Measurements from ENCODE around the gene ABHD14A.

Gene ABHD14A

DNA sequence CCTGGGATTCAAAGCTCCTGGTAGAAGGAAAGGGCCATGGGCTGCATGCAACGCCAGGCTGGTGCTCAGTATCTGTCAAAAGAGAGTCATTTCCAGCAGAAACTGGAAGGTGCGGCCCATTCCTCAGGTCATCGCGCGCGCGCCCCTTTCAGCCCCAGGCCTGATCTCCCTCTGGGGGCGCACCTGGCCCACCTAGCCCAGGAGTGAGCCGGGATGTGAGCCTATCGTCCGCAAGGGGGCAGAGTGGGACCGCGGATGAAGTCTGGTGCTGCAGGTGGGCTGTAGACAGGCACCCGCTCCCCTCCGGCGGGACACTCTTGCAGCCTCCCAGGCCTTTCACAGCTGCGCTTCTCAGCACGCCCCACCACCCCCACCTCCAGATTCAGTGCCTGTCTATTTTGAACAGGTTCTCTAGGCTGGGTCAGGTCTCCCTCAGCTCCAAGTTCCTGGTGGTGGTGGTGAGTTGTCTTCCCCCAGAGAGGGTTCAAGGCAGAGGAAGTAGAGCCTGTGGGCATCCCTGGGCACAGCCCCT lies 26.6 kb downstream of the ABHD14A start:
- TF ChIP-seq, protein P1, sequence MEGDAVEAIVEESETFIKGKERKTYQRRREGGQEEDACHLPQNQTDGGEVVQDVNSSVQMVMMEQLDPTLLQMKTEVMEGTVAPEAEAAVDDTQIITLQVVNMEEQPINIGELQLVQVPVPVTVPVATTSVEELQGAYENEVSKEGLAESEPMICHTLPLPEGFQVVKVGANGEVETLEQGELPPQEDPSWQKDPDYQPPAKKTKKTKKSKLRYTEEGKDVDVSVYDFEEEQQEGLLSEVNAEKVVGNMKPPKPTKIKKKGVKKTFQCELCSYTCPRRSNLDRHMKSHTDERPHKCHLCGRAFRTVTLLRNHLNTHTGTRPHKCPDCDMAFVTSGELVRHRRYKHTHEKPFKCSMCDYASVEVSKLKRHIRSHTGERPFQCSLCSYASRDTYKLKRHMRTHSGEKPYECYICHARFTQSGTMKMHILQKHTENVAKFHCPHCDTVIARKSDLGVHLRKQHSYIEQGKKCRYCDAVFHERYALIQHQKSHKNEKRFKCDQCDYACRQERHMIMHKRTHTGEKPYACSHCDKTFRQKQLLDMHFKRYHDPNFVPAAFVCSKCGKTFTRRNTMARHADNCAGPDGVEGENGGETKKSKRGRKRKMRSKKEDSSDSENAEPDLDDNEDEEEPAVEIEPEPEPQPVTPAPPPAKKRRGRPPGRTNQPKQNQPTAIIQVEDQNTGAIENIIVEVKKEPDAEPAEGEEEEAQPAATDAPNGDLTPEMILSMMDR (IDR thresholded peaks at IDR 0.05; ENCODE audit: low read length), result peak; percentile 99
- no peak for TF ChIP-seq EZH2 (optimal IDR thresholded peaks at IDR 0.05; ENCODE audit: low read depth, low read length)
- TF ChIP-seq EZH2phosphoT487 (IDR thresholded peaks at IDR 0.05; ENCODE audit: low read length), result no peak
- Histone ChIP-seq H3K9me2 (replicated peaks; ENCODE audit: insufficient read depth, low read length) (no peaks in the 10 kb centered on the region), H3K27ac (ENCODE audit: low read length) (no peak overlapping the region), H2AFZ (ENCODE audit: low read length) (peak overlapping the region; percentile 40), H3K9ac (ENCODE audit: low read length) (no peak overlapping the region), H3K36me3 (replicated peaks; ENCODE audit: insufficient read depth, low read length) (no peaks in the 10 kb centered on the region), H3K4me1 (ENCODE audit: low read length) (no peaks in the 10 kb centered on the region), H3F3A (ENCODE audit: insufficient read depth, low read length) (no peaks in the 10 kb centered on the region), H3K79me2 (ENCODE audit: low read length) (no peaks in the 10 kb centered on the region), H3K4me3 (ENCODE audit: low read length) (no peak overlapping the region; the same call in 1 of the 2 replicates), H3K27me3 (replicated peaks; ENCODE audit: insufficient read depth, low read length) (peaks cover 12% of the 10 kb centered on the region; the same call in 1 of the 2 replicates), H4K20me1 (ENCODE audit: insufficient read depth, low read length) (no peaks in the 10 kb centered on the region), H3K4me2 (ENCODE audit: low read depth, low read length) (peak overlapping the region; percentile 59), H3K9me3 (replicated peaks; ENCODE audit: insufficient read depth, low read length) (no peaks in the 10 kb centered on the region)
- DNase-seq, result peak; percentile 78

DNA sequence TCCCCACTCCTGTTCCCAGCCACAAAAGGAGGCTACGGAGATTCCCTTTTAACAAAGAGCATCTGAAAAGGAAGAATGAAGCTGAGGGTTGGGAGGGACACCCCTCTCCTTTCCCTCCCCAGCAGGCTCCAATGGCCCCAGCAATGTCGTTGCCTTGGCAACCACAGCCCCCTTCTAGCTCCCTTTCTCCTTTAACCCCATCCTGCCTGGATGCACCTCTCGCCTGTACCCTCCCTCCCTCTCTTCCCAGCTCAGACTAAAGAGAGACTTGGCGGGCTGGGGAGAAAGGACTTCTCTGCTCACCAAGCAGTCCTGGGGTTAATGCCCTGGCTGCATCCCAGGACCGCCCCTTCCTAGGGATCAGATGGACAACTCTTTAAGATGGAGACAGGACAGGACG lies 27.9 kb downstream of the ABHD14A start:
- Histone ChIP-seq H4K20me1 (ENCODE audit: insufficient read depth, low read length) (no peaks in the 10 kb centered on the region), H3K36me3 (replicated peaks; ENCODE audit: insufficient read depth, low read length) (no peaks in the 10 kb centered on the region), H3K27ac (ENCODE audit: low read length) (no peak overlapping the region), H2AFZ (ENCODE audit: low read length) (no peak overlapping the region), H3K9me3 (replicated peaks; ENCODE audit: insufficient read depth, low read length) (no peaks in the 10 kb centered on the region), H3K79me2 (ENCODE audit: low read length) (no peaks in the 10 kb centered on the region), H3K4me2 (ENCODE audit: low read depth, low read length) (no peak overlapping the region), H3F3A (ENCODE audit: insufficient read depth, low read length) (no peaks in the 10 kb centered on the region), H3K27me3 (replicated peaks; ENCODE audit: insufficient read depth, low read length) (peaks cover 11% of the 10 kb centered on the region; the same call in 1 of the 2 replicates), H3K9ac (ENCODE audit: low read length) (no peak overlapping the region), H3K4me1 (ENCODE audit: low read length) (no peaks in the 10 kb centered on the region), H3K4me3 (ENCODE audit: low read length) (no peak overlapping the region), H3K9me2 (replicated peaks; ENCODE audit: insufficient read depth, low read length) (no peaks in the 10 kb centered on the region)
- no peak for DNase-seq
- TF ChIP-seq, protein P1 (IDR thresholded peaks at IDR 0.05; ENCODE audit: low read length), result no peak
- TF ChIP-seq EZH2phosphoT487 (IDR thresholded peaks at IDR 0.05; ENCODE audit: low read length) (no peak), EZH2 (optimal IDR thresholded peaks at IDR 0.05; ENCODE audit: low read depth, low read length) (no peak)

DNA sequence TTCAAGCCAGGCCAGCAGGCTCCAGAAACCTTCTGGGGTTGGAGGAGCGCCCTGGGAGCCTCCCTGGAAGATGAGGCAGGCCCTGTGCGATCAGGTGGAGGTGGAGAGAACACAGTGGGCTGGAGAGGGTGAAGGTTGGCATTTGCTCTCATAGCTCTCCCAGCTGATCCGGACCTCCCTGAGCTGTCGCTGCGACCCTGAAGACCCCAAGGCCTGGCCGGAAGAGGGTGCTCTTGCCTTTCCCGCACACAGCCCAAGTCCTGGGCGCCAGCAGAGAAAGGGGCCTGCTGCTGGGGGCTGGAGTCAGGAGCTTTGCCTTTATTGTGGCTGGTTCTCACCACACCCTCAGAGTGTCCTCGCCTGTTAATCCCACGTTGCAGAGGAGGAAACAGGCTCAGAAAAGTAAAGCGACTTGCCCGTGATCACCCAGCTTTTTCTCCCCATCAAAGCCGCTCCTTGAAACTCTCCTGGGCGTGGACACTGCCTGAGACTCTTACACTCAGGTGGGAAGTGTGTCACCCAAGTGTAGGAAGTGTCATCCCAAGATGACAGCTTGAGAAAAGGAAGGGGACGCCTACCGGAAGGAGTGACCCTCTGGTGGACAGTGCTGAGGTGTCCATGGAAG lies 29.4 kb downstream of the ABHD14A start:
- TF ChIP-seq EZH2phosphoT487 (IDR thresholded peaks at IDR 0.05; ENCODE audit: low read length) (no peak), EZH2 (optimal IDR thresholded peaks at IDR 0.05; ENCODE audit: low read depth, low read length) (no peak)
- TF ChIP-seq, protein P1 (IDR thresholded peaks at IDR 0.05; ENCODE audit: low read length), result no peak
- Histone ChIP-seq H3K4me1 (ENCODE audit: low read length) (no peaks in the 10 kb centered on the region), H3K9me2 (replicated peaks; ENCODE audit: insufficient read depth, low read length) (no peaks in the 10 kb centered on the region), H3K4me2 (ENCODE audit: low read depth, low read length) (no peak overlapping the region), H3K9me3 (replicated peaks; ENCODE audit: insufficient read depth, low read length) (no peaks in the 10 kb centered on the region), H3K4me3 (ENCODE audit: low read length) (no peak overlapping the region), H2AFZ (ENCODE audit: low read length) (no peak overlapping the region), H3K36me3 (replicated peaks; ENCODE audit: insufficient read depth, low read length) (no peaks in the 10 kb centered on the region), H3K27ac (ENCODE audit: low read length) (no peak overlapping the region), H4K20me1 (ENCODE audit: insufficient read depth, low read length) (no peaks in the 10 kb centered on the region), H3K27me3 (replicated peaks; ENCODE audit: insufficient read depth, low read length) (peaks cover 6% of the 10 kb centered on the region; the same call in 1 of the 2 replicates), H3K9ac (ENCODE audit: low read length) (no peak overlapping the region), H3F3A (ENCODE audit: insufficient read depth, low read length) (no peaks in the 10 kb centered on the region), H3K79me2 (ENCODE audit: low read length) (no peaks in the 10 kb centered on the region)
- DNase-seq, result no peak

Measured in MM.1S (cell line).